AG08396 (cell line): ENCODE measurements around the gene CSKMT.
"Not testable (repeated sequence)": the region's sequence is repeated elsewhere in the genome, so short reads cannot be mapped to it uniquely, and the experiment has no call there.

Experiments
- DNase-seq: peaks from one replicate; pipeline ENCODE4 v3.0.0; 2012; ENCODE audit warnings: low spot score, mixed read lengths

CSKMT gene

DNA sequence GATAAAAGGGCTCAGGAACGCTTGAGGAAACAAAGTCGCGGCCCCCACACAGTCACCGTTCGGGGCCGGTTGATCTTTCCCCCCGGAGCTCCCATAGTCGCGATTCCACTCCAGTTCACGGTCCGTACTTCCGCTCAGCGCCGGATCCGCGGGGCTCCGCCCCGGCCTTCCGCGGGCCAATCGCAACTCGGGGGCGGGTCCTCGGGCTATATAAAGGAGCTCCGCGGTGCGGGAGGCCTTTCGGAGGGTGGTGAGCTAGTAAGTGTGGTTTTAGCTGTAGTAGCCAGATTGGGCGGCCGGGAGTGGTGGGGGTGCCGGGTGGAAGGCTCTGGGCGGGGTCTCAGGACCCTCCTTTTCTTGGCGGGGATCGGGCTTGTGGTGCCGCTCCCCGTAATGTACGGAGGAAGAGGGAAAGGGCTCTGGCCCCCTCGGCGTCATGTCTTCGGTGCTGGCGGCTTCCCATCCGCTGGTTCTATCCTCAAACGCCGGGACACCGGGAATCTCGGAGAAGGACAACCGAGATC, at the start of gene CSKMT, which contains the start of gene C11orf98:
TSS of gene CSKMT (plus strand) at position 238 of the 524 bp plus-strand sequence. CDS start 568 bp downstream, outside the sequence.
TSS of gene C11orf98 (minus strand) at position 136 of the 524 bp plus-strand sequence. CDS start at position 95, 41 bp downstream.
- DNase-seq, result peak; percentile 97

- no peak for DNase-seq
Observed at GRCh38 chr11:62615521-62615920, 49.6 kb upstream of the CSKMT start.

GRCh38 chr11:62616957-62617356, 48.2 kb upstream of the CSKMT start:
- not testable (repeated sequence) for DNase-seq

DNA sequence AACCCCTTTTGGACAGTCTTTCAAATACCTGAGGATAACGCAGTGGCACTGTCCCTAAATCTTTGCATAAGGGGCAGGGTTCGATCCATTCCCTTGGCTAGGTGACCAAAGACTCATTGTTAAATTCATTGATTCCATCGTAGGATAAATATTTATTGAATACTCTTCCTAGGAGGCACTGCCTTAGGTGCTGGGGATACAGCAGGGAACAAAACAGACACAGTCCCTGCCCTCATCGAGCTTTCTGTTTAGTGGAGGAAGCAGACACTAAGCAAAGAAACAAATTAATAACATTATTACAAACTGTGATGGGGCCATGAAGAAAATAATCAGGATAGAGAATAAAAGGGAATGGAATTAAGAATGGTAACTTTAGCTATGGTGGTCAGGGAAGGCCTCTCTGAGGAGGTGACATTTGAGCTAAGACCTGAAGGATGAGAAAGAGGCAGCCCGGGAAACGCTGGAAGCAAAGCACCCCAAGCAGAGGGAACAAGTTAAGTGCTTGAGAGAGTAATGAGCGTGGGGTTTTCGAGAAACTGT, 44.0 kb upstream of the CSKMT start:
- no peak for DNase-seq

DNA sequence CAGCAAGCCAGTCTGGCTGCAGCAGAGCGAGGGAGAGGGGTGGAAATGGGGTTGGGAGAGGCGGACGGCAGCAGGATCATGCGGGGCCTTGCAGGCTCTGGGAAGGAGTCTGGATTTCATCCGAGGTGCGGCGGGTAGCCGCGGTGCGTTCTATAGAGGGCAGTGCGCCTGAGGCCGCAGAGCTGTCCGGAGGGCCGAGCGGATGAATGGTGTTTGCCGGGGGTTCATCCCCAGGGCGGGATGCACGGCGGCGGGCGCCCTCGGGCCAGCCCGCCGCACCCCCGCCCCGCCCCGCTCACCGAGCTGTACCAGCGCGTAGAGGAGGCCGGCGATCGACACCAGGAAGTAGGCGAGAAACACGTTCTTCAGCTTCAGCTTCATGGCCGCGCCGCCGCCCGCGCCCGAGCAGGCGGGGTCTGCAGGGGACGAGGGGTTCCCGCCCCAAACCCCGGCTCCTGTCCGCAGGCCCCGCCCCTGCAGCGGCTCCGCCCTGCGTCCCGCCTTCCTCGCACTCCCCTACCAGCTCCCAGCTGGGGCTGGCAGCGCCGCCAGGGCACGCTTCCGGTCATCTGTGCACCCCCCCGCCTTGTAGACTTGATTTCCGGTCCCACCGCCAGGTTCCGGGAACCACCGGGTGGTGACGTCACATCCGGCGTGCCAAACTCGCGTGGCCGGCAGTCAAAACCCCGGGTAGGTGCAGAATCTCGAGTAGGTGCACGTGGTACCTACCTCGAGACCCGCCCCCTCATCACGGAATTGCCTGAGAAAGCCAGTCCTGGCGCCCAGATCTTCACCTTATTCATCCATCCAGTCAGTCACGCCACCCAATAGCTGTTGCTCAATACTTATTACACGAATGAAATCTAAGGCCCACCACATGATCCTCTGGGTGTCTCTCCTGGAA, 43.3 kb upstream of the CSKMT start, which contains the start of gene B3GAT3:
TSS of gene B3GAT3 (minus strand) at position 420 of the 904 bp plus-strand sequence. CDS start at position 381, 39 bp downstream.
- DNase-seq, result peak; percentile 99

DNA sequence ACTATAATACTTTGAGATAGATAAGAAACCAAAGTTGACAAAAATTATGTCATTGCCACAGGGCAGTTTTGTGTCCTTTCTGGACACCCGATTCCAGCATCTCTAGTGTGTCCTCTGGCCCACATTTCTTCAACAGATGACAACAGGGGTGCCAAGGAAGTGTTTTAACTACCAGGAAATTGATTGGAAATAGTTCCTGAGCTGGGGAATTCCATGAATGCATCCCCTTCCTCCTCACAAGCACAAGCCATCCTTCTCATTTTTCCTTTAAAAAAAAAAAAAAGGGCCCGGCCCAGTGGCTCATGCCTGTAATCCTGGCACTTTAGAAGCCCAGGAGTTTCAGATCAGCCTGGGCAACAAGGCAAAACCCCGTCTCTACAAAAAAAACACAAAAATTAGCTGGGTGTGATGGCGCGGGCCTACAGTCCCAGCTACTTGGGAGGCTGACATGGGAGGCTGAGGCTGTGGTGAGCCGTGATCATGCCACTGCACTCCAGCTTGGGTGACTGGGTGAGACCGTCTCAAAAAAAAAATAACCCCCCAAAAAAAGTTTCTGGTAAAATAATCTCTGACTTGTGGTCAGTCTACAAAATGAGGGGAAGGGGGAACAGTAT, 42.5 kb upstream of the CSKMT start:
- DNase-seq, result no peak

DNA sequence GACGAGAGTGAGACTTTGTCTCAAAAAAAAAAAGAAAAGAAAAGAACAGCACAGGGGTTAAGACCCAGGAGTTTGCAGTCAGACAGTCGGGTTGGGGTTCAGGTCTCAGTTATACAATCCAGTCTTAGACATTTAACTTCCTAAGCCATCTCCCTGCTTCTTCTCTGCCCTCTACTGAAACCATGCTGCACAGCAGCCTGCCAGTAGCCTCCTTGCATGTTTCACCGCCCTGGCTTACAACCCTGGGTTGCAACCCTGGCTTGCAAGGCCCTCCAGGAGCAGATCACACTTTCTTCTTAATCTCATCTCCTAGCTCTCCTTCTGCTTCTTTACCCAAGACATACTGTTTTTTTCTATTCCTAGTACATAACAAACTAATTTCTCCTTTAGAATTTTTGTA, 37.4 kb upstream of the CSKMT start:
- DNase-seq, result no peak

DNA sequence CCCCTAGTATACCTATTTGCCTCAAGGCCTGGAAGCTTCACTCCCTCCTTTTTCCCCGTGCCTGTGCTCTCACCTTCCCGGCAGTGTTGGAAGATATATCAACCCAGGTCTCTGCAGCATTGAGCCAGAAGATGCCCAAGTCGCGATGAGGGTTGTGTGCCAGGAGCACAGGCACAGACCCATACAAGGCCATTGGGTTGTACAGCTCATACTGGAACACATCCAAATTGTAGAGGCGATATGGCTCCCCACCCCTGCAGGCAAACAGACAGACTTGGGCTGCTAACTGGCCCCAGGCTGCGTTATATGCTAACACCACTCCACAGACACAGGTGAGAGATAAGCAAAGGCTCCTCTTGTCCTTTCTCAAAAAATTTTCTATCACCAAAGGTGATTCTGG, 32.6 kb upstream of the CSKMT start:
- DNase-seq, result no peak

- DNase-seq, result no peak
Observed at GRCh38 chr11:62644220-62644619, 20.9 kb upstream of the CSKMT start.

GRCh38 chr11:62645671-62645945, 19.5 kb upstream of the CSKMT start:
- no peak for DNase-seq

- peak; percentile 100 for DNase-seq
Observed at GRCh38 chr11:62645946-62646824, 18.9 kb upstream of the CSKMT start, which contains the start of gene GANAB. TSS of gene GANAB (minus strand) at chr11:62646613. CDS start at chr11:62646599, 14 bp downstream.

DNA sequence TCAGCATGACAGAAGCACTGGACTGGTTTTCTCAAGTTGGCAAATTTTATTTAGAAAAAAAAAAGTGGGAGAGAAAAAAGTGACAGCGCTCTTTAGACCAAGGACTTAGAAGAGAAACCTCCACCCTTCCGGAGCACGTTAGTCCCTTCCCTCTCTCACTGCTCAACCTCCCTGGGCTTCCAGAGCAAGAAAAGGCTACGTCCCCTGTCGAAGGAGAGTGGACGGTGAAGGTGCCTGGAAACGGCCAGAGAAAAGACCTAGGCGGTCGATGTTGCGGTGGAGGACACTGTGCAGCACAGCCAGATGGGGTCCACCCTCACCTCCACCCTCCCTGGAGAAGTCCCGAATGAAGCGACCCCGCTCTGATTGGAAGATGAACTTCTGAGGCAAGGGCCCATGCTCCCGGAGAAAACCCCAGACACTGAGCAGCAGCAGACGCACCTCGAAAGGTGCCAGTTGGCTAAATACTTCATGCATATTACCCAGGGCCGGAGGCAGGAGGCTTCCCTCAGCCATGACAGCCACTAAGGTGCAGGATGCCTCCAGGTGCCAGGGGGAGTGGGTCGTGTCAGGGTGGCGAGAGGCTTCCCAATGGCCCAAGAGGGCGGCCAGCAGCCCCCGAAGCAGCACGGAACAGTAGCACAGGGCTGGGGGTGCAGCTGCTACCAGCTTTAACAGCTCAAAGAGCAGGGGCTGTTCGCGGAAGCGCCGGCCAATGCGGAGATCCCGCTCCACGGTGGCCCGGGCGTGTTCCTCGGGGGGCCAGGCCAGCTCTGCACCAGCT, 18.1 kb upstream of the CSKMT start:
- DNase-seq, result no peak

DNA sequence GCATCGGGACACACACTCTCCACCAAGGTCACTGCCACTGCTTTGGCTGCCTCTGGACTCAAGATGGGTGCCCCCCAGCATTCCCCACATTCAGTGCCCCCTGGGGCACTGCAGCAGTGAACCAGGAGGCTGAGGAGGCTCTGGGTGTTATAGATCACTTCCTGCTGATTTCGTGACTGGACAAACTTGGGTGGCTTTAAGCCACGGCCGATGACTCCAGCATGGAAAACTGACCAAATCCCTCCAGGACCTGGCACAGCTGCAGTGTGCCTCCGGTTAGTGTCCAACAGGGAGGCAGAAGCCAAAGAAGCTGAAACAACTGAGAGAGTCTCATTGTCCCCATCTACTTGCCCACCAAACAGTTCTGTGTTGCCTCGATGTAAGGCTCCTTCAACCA, 17.5 kb upstream of the CSKMT start:
- DNase-seq, result no peak

DNA sequence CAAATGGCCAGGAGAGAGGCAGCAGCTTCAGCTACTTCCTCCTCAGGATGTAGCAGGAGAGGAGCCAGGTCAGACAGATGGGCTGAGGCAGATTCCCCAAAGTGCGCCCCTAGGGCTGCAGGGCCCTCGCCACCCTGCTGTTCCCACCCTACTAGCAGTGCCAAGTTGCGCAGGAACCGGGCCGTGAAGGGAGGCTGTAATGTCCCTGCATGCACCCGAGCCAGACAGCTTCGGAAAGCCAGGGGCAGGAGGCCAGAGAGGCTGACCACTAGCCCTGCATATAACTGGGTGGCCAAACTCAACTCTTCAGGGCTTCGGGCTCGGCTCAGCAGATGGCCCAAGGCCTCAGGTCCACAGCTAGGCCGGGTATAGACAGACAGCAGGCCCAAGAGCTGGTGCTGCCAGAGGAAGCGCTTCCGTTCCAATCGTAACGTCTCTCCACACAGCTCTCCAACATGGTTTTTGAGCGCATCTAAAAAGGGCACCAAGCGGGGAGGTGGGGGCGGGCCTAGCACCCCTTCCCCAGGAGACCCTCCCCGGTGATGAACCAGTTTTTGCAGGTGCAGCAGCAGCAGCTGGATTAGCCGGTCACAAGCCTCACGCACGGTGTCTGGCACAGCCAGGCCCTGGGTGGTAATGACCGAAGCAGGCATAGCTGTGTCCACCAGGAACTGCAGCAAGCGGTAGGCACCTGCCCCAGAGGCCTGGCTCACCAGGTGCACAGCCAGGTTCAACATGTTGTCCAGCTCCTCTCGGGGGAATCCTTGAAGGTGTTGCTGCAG, 16.7 kb upstream of the CSKMT start:
- DNase-seq, result no peak

GRCh38 chr11:62648967-62649364, 16.1 kb upstream of the CSKMT start:
- no peak for DNase-seq

GRCh38 chr11:62649486-62649885, 15.6 kb upstream of the CSKMT start:
- DNase-seq, result no peak

- DNase-seq, result not testable (repeated sequence)
Observed at GRCh38 chr11:62650283-62650682, 14.8 kb upstream of the CSKMT start.

DNA sequence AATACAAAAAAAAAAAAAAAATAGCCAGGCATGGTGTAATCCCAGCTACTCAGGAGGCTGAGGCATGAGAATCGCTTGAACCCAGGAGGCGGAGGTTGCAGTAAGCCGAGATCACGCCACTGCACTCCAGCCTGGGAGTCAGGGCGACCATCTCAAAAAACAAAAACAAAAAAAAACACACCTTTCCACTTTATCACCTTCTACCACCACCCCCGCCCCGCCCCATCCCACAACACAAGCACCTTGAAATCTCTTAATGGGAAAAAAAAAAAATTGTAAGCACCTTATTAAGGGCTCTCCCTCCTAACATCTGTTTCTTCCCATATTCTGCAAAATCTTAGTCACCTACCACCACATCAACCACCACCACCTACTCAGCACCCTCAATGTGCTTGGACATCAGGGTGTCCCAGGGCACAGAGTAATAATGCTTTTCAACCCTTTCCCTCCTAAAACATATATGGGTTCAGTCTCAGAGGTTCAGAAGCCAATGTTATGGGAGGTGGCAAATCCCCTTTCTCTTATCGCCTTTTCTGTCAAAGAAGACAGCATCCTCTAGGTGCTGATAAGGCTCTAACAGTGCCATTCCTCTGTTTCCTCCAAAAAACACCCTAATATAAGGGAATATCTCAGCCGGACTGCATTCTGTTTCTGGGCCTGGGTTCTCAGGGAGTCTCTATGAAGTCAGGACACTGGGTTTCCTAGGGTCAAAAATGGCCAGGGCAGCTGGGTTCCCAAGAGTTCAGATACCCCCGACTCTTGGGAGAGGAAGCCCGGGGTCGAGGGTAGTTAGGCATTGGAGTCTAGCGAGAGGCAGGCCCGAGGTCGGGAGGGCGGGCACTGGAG, 12.7 kb upstream of the CSKMT start:
- DNase-seq, result no peak

GRCh38 chr11:62654297-62654696, 10.8 kb upstream of the CSKMT start:
- DNase-seq, result no peak
